Liver (tissue), 9 donors: ENCODE results near the gene P2RY4. TPM values are rescaled to one million over a fixed set of nuclear protein-coding genes. Genes with fewer than 3 reads are reported as not detected.

Source experiments
- DNase-seq: peaks from one replicate; pipeline ENCODE4 v3.0.0-alpha.2; 2017; ENCODE audit warnings: low spot score
- H3K27ac ChIP-seq, 2 donors: one replicate each; pipeline ENCODE4 v1.7.0; 2013; ENCODE audit warnings: inconsistent platforms in 2 of 2, low read length in 2 of 2, control low read depth in 1 of 2, low read depth in 1 of 2, mild to moderate bottlenecking in 1 of 2
- H3K27me3 ChIP-seq, 4 donors: one replicate each; pipeline versions ENCODE4 v1.6.1 to v1.7.0; 2013; ENCODE audit warnings: low read length in 3 of 4, inconsistent platforms in 1 of 4, mild to moderate bottlenecking in 1 of 4, moderate library complexity in 1 of 4; ENCODE audit not compliant: control insufficient read depth in 4 of 4, insufficient read depth in 4 of 4
- H3K36me3 ChIP-seq, 4 donors: one replicate each; pipeline versions ENCODE4 v1.6.1 to v1.7.0; 2013; ENCODE audit warnings: low read length in 3 of 4, mild to moderate bottlenecking in 3 of 4, low read depth in 1 of 4, moderate library complexity in 1 of 4; ENCODE audit not compliant: control insufficient read depth in 4 of 4, insufficient read depth in 3 of 4
- H3K4me1 ChIP-seq, 4 donors: one replicate each; pipeline versions ENCODE4 v1.6.1 to v1.7.0; 2013; ENCODE audit warnings: low read length in 3 of 4, mild to moderate bottlenecking in 3 of 4, moderate library complexity in 1 of 4; ENCODE audit not compliant: control insufficient read depth in 4 of 4, insufficient read depth in 4 of 4
- H3K4me3 ChIP-seq, 3 donors: one replicate each; pipeline versions ENCODE4 v1.6.1 to v1.7.0; 2013; ENCODE audit warnings: low read length in 3 of 3, control low read depth in 1 of 3, low read depth in 1 of 3, mild to moderate bottlenecking in 1 of 3
- H3K9ac ChIP-seq, 2 donors: one replicate each; pipeline ENCODE4 v1.7.0; 2013; ENCODE audit warnings: low read length in 2 of 2, mild to moderate bottlenecking in 2 of 2, moderate library complexity in 2 of 2, control low read depth in 1 of 2, low read depth in 1 of 2
- H3K9me3 ChIP-seq, 4 donors: one replicate each; pipeline versions ENCODE4 v1.6.1 to v1.7.0; 2013; ENCODE audit warnings: low read length in 3 of 4; ENCODE audit not compliant: control insufficient read depth in 4 of 4
- EGR1 ChIP-seq, 2 donors: IDR thresholded peaks; 2 replicates each; pipeline ENCODE4 v1.6.1; 2016 to 2018; ENCODE audit warnings: antibody characterized with exemption in 2 of 2, low read depth in 2 of 2
- FOXA1 ChIP-seq: IDR thresholded peaks from 2 replicates; pipeline ENCODE4 v1.6.1; 2016; ENCODE audit warnings: antibody characterized with exemption
- FOXA2 ChIP-seq: IDR thresholded peaks from 2 replicates; pipeline ENCODE4 v1.6.1; 2016; ENCODE audit warnings: antibody characterized with exemption
- GABPA ChIP-seq, 2 donors: IDR thresholded peaks in 1 of 2; conservative IDR thresholded peaks in 1 of 2; 2 replicates each; pipeline ENCODE4 v1.6.1; 2016; ENCODE audit warnings: antibody characterized with exemption in 2 of 2, mild to moderate bottlenecking in 1 of 2, moderate library complexity in 1 of 2
- HNF4A ChIP-seq, 2 donors: conservative IDR thresholded peaks; 2 replicates each; pipeline ENCODE4 v1.6.1; 2016; ENCODE audit warnings: antibody characterized with exemption in 2 of 2, mild to moderate bottlenecking in 2 of 2
- HNF4G ChIP-seq: IDR thresholded peaks from 2 replicates; pipeline ENCODE4 v1.6.1; 2016; ENCODE audit warnings: antibody characterized with exemption
- JUND ChIP-seq, 2 donors: IDR thresholded peaks; 2 replicates each; pipeline ENCODE4 v1.6.1; 2016; ENCODE audit warnings: antibody characterized with exemption in 2 of 2
- NR2F2 ChIP-seq: IDR thresholded peaks from 2 replicates; pipeline ENCODE4 v1.6.1; 2016; ENCODE audit warnings: antibody characterized with exemption
- RAD21 ChIP-seq, 2 donors: IDR thresholded peaks; 2 replicates each; pipeline ENCODE4 v1.6.1; 2016; ENCODE audit warnings: antibody characterized with exemption in 2 of 2, mild to moderate bottlenecking in 2 of 2
- RXRA ChIP-seq, 2 donors: IDR thresholded peaks; 2 replicates each; pipeline ENCODE4 v1.6.1; 2017 to 2018; ENCODE audit warnings: antibody characterized with exemption in 2 of 2, mild to moderate bottlenecking in 1 of 2
- SP1 ChIP-seq: IDR thresholded peaks from 2 replicates; pipeline ENCODE4 v1.6.1; 2018; ENCODE audit warnings: antibody characterized with exemption, mild to moderate bottlenecking
- TAF1 ChIP-seq: conservative IDR thresholded peaks from 2 replicates; pipeline ENCODE4 v1.6.1; 2016; ENCODE audit warnings: antibody characterized with exemption, mild to moderate bottlenecking
- YY1 ChIP-seq: IDR thresholded peaks from 2 replicates; pipeline ENCODE4 v1.6.1; 2016; ENCODE audit warnings: antibody characterized with exemption, mild to moderate bottlenecking
- WGBS: extraction: QIAGEN DNeasy Blood & Tissue Kit; methylation state at CpG from one replicate; pipeline ENCODE4 v1.1.7; 2013; 5-methylcytosine and 5-hydroxymethylcytosine counted together
- polyA plus RNA-seq, 2 donors: library from polyadenylated mRNA; stranded (reverse) in 1 of 2; unstranded in 1 of 2; fragments of 200-250 nt in 1 of 2; fragments of >200 nt in 1 of 2; fragmentation: Nextera tagmentation in 1 of 2; extraction: Ambion mirVana in 1 of 2; gene quantifications; one replicate each; pipeline versions ENCODE4 v1.2.1 to v1.2.3, GENCODE V29; 2013 to 2015
- total RNA-seq, 2 donors: library from RNA; depleted of rRNA; stranded (reverse); fragments of >200 nt; gene quantifications; one replicate each; pipeline ENCODE4 v1.2.3, GENCODE V29; 2014
- TF ChIP-seq, protein P1 (sequence below): IDR thresholded peaks from 2 replicates; pipeline ENCODE4 v1.6.1; 2016; ENCODE audit warnings: antibody characterized with exemption
- TF ChIP-seq, protein P2 (sequence below): IDR thresholded peaks from 2 replicates; pipeline ENCODE4 v1.6.1; 2016; ENCODE audit warnings: antibody characterized with exemption
- TF ChIP-seq, protein P3 (sequence below): IDR thresholded peaks from 2 replicates; pipeline ENCODE4 v1.6.1; 2016; ENCODE audit warnings: antibody characterized with exemption, mild to moderate bottlenecking
- TF ChIP-seq, protein P4 (sequence below): fragments of 150-350 bp; IDR thresholded peaks from 2 replicates; pipeline ENCODE4 v1.5.1; 2017; ENCODE audit warnings: improper control_type of control experiment, low read depth, low read length; ENCODE audit not compliant: missing input control
- TF ChIP-seq, protein P5 (sequence below): IDR thresholded peaks from 2 replicates; pipeline ENCODE4 v1.6.1; 2016; ENCODE audit warnings: antibody characterized with exemption
- donor health status: healthy.
- donor health status: healthy.
- donor health status: healthy.
- donor health status: healthy.
- donor health status: healthy.

P2RY4 gene
- total and polyA plus RNA-seq, 4 donors, result 0.08 to 0.28 TPM; not detected in 2

DNA sequence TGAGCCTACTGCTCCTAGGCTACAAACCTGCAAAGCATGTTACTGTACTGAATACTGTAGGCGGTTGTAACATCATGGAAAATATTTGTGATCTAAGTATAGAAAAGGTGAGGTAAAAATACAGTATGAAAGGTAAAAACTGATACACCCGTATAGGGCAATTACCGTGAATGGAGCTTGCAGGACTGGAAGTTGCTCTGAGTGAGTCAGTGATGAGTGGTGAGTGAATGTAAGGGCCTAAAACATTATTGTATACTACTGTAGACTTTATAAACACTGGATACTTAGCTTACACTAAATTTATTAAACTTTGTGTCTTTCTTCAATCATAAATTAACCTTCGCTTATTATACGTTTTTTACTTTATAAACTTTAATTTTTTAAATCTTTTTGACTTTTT is 33.6 kb upstream of the P2RY4 start:
- DNase-seq, result no peak
- WGBS, result 94% methylated on average over 5 of the region's 5 CpGs
- Histone ChIP-seq H3K9me3 (no peaks in the 10 kb centered on the region), H3K36me3 (no peaks in the 10 kb centered on the region), H3K4me1 (peaks cover 0 to 14% (median 12%) of the 10 kb centered on the region in 4 donors), H3K27me3 (no peaks in the 10 kb centered on the region), H3K27ac (no peak overlapping the region), H3K4me3 (no peak overlapping the region), H3K9ac (no peak overlapping the region)
- no peak for TF ChIP-seq RXRA (IDR thresholded peaks at IDR 0.05)
- TF ChIP-seq TAF1, result no peak
- no peak for TF ChIP-seq RAD21 (IDR thresholded peaks at IDR 0.05)
- TF ChIP-seq, protein P1, sequence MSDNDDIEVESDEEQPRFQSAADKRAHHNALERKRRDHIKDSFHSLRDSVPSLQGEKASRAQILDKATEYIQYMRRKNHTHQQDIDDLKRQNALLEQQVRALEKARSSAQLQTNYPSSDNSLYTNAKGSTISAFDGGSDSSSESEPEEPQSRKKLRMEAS, result no peak
- TF ChIP-seq, protein P2, sequence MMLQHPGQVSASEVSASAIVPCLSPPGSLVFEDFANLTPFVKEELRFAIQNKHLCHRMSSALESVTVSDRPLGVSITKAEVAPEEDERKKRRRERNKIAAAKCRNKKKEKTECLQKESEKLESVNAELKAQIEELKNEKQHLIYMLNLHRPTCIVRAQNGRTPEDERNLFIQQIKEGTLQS, result no peak
- TF ChIP-seq HNF4G, result no peak
- TF ChIP-seq, protein P3, sequence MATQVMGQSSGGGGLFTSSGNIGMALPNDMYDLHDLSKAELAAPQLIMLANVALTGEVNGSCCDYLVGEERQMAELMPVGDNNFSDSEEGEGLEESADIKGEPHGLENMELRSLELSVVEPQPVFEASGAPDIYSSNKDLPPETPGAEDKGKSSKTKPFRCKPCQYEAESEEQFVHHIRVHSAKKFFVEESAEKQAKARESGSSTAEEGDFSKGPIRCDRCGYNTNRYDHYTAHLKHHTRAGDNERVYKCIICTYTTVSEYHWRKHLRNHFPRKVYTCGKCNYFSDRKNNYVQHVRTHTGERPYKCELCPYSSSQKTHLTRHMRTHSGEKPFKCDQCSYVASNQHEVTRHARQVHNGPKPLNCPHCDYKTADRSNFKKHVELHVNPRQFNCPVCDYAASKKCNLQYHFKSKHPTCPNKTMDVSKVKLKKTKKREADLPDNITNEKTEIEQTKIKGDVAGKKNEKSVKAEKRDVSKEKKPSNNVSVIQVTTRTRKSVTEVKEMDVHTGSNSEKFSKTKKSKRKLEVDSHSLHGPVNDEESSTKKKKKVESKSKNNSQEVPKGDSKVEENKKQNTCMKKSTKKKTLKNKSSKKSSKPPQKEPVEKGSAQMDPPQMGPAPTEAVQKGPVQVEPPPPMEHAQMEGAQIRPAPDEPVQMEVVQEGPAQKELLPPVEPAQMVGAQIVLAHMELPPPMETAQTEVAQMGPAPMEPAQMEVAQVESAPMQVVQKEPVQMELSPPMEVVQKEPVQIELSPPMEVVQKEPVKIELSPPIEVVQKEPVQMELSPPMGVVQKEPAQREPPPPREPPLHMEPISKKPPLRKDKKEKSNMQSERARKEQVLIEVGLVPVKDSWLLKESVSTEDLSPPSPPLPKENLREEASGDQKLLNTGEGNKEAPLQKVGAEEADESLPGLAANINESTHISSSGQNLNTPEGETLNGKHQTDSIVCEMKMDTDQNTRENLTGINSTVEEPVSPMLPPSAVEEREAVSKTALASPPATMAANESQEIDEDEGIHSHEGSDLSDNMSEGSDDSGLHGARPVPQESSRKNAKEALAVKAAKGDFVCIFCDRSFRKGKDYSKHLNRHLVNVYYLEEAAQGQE, result no peak
- TF ChIP-seq, protein P4, sequence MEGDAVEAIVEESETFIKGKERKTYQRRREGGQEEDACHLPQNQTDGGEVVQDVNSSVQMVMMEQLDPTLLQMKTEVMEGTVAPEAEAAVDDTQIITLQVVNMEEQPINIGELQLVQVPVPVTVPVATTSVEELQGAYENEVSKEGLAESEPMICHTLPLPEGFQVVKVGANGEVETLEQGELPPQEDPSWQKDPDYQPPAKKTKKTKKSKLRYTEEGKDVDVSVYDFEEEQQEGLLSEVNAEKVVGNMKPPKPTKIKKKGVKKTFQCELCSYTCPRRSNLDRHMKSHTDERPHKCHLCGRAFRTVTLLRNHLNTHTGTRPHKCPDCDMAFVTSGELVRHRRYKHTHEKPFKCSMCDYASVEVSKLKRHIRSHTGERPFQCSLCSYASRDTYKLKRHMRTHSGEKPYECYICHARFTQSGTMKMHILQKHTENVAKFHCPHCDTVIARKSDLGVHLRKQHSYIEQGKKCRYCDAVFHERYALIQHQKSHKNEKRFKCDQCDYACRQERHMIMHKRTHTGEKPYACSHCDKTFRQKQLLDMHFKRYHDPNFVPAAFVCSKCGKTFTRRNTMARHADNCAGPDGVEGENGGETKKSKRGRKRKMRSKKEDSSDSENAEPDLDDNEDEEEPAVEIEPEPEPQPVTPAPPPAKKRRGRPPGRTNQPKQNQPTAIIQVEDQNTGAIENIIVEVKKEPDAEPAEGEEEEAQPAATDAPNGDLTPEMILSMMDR, result no peak
- no peak for TF ChIP-seq GABPA (IDR thresholded peaks at IDR 0.05 in 1 of 2, conservative IDR thresholded peaks at IDR 0.05 in 1 of 2)
- TF ChIP-seq YY1, result no peak
- no peak for TF ChIP-seq SP1
- TF ChIP-seq, protein P5, sequence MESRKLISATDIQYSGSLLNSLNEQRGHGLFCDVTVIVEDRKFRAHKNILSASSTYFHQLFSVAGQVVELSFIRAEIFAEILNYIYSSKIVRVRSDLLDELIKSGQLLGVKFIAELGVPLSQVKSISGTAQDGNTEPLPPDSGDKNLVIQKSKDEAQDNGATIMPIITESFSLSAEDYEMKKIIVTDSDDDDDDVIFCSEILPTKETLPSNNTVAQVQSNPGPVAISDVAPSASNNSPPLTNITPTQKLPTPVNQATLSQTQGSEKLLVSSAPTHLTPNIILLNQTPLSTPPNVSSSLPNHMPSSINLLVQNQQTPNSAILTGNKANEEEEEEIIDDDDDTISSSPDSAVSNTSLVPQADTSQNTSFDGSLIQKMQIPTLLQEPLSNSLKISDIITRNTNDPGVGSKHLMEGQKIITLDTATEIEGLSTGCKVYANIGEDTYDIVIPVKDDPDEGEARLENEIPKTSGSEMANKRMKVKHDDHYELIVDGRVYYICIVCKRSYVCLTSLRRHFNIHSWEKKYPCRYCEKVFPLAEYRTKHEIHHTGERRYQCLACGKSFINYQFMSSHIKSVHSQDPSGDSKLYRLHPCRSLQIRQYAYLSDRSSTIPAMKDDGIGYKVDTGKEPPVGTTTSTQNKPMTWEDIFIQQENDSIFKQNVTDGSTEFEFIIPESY, result no peak
- no peak for TF ChIP-seq HNF4A (conservative IDR thresholded peaks at IDR 0.05)
- no peak for TF ChIP-seq EGR1 (IDR thresholded peaks at IDR 0.05; ENCODE audit: low read depth in 2 of 2)
- TF ChIP-seq JUND (IDR thresholded peaks at IDR 0.05), result no peak
- TF ChIP-seq NR2F2, result no peak
- no peak for TF ChIP-seq FOXA1
- no peak for TF ChIP-seq FOXA2
